ENCODE measurements around the gene CPT1C. TPM values are rescaled to one million over a fixed set of nuclear protein-coding genes. Genes with fewer than 3 reads are reported as not detected.

Gene CPT1C
- total RNA-seq, 4 donors from 2014 or later = 0.97 to 3.3 (median 1.8) TPM

DNA sequence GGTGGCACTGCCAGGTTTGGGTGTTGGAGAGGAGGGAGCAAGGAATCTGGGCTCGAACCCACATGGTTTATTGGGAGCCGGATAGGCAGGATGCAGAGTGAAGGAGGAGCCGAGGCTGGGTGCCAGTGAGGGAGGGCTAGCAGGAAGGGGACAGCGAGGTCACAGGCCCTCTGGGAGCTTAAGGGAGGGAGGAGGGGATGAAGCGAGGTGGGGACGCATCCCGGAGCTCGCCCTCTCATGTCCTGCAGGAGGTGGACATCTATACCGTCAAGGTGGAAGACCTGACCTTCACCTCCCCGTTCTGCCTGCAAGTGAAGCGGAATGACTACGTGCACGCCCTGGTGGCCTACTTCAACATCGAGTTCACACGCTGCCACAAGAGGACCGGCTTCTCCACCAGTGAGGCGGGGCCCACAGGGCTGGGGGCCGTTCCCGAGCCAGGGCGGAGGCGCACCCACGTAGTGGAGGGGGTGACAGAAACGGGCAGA lies 5.0 kb upstream of the CPT1C start:
- intact Hi-C loops (cut with DNase I; ENCODE audit: low total_unique reads) = no loop called here
- DNase-seq (ENCODE audit: low spot score in 2 of 2) = no peak
- H3K4me3 ChIP-seq (ENCODE audit: low read depth, poor library complexity, severe bottlenecking) = no peak overlapping the region
- 68 to 70% methylated on average over 23 of the region's 23 CpGs for WGBS, 2 donors
- no peak for TF ChIP-seq POLR2A (IDR thresholded peaks at IDR 0.05)
- TF ChIP-seq, protein P1, sequence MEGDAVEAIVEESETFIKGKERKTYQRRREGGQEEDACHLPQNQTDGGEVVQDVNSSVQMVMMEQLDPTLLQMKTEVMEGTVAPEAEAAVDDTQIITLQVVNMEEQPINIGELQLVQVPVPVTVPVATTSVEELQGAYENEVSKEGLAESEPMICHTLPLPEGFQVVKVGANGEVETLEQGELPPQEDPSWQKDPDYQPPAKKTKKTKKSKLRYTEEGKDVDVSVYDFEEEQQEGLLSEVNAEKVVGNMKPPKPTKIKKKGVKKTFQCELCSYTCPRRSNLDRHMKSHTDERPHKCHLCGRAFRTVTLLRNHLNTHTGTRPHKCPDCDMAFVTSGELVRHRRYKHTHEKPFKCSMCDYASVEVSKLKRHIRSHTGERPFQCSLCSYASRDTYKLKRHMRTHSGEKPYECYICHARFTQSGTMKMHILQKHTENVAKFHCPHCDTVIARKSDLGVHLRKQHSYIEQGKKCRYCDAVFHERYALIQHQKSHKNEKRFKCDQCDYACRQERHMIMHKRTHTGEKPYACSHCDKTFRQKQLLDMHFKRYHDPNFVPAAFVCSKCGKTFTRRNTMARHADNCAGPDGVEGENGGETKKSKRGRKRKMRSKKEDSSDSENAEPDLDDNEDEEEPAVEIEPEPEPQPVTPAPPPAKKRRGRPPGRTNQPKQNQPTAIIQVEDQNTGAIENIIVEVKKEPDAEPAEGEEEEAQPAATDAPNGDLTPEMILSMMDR (IDR thresholded peaks at IDR 0.05) = no peak

DNA sequence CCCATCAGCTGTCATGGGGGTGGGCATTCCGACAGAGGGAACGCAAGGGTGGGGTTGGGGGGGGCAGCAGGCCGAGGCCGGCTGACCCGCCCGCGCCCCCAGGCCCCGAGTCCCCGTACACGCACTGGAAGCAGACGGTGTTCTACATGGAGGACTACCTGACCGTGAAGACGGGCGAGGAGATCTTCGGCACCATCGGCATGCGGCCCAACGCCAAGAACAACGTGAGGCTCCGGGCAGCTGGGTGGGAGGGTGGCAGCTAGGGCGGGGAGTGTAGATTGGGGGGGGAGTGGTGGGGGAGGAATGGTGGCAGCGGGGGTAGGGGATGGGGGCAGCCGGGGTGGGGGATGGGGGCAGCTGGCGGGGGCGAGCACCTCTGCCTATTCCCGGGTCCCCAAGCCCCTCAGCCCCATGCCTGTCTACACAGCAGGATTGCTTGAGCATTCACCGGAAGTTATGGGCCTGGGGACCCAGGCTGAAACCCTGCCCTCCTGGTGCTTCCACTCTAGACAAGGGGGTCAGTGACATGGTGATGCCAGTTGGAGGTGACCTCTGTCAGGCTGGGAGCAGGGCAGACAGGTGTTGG lies 4.3 kb upstream of the CPT1C start:
- no peak for TF ChIP-seq POLR2A (IDR thresholded peaks at IDR 0.05)
- TF ChIP-seq, protein P1 (IDR thresholded peaks at IDR 0.05) = no peak
- DNase-seq (ENCODE audit: low spot score in 2 of 2) = no peak
- H3K4me3 ChIP-seq (ENCODE audit: low read depth, poor library complexity, severe bottlenecking) = no peak overlapping the region
- WGBS, 2 donors = 84 to 90% methylated on average over 23 to 27 of the region's 27 CpGs
- intact Hi-C loops (cut with DNase I; ENCODE audit: low total_unique reads) = no loop called here

DNA sequence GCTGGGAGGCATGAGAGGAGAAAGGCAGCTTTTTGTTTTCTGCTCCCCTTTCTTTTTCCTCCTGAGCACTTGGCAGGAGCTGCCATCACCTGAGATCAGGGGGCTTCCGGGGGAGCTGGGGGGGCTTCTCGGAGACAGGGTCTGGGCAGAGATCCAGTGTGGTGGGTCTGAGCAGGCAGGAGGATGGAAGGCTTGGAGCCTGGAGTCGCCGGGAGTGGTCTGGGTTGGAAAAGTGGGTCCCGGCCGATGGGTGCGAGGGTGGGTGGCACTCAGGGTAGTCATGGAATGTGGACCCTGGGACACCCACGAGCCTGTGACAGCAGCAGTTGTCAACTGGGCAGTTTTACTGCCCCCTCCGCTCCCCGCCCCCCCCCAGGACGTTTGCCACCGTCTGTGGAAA lies 3.8 kb upstream of the CPT1C start:
- no peak overlapping the region for H3K4me3 ChIP-seq (ENCODE audit: low read depth, poor library complexity, severe bottlenecking)
- TF ChIP-seq, protein P1 (IDR thresholded peaks at IDR 0.05) = no peak
- TF ChIP-seq POLR2A (IDR thresholded peaks at IDR 0.05) = no peak
- no peak for DNase-seq (ENCODE audit: low spot score in 2 of 2)
- intact Hi-C loops (cut with DNase I; ENCODE audit: low total_unique reads) = no loop called here
- WGBS, 2 donors = 67 to 70% methylated on average over 12 of the region's 12 CpGs

DNA sequence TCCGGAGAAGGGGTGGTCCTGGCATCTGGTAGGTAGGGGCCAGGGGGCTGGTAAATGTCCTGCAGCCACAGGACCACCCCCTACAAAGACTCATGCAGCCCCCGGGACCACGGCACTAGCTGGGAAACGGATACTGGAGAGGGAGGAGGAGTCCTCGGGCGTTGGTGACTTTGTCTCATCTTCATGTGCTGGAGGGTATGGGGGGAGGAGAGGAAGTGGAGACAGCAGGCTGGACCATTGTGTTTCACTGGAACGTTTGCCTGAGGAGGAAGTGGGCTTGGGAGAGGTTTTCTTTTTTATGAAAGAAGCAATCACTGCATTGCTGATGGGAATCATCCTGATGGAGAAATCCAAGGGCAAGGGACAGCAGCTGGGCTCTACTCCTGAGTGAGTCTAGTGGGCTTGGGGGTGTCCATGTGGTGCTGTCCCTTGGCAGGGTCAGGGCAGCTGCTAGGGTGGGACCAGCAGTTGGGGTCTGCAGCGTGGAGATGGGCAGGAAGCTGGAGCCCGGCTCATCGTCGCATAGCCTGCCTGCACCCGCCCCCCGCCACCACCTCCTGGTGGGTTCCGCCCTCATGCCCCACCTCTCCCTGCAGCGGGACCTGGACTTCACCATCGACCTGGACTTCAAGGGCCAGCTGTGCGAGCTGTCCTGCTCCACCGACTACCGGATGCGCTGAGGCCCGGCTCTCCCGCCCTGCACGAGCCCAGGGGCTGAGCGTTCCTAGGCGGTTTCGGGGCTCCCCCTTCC lies 3.2 kb upstream of the CPT1C start:
- no peak for TF ChIP-seq POLR2A (IDR thresholded peaks at IDR 0.05)
- TF ChIP-seq, protein P1 (IDR thresholded peaks at IDR 0.05) = no peak
- H3K4me3 ChIP-seq (ENCODE audit: low read depth, poor library complexity, severe bottlenecking) = no peak overlapping the region
- WGBS, 2 donors = 70 to 71% methylated on average over 20 to 26 of the region's 26 CpGs
- DNase-seq (ENCODE audit: low spot score in 2 of 2) = no peak
- intact Hi-C loops (cut with DNase I; ENCODE audit: low total_unique reads) = no loop called here

DNA sequence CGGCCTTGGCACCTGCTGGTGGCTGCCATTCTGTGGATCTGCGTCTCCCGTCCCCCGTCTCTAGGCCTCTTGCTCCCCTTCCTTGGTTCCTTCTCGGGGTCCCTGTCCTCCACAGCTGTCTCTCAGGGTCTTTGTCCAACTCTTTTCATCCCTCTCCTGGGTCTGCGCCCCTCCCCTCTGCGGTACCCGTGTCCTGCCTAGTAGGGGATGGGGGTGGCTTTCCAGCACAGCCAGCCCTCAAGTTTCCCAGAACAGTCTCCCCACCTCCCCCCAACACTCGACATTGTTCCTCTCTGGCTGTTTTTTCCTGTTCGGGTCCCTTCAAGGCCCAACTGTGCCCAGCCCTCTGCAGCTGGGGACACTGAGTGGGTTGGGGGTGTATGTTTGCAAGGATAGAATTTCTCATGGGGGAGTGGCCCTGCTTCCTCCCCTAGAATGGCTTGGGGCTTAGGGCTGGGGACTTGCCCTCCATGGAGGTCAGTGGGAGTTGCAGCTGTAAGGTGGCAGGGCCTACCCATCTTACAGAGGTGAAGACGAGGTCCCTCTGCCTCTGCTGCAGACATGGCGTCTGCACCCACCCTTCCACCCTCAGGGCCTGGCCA lies 2.3 kb upstream of the CPT1C start:
- no peak overlapping the region for H3K4me3 ChIP-seq (ENCODE audit: low read depth, poor library complexity, severe bottlenecking)
- 74 to 79% methylated on average over 10 to 12 of the region's 12 CpGs for WGBS, 2 donors
- TF ChIP-seq POLR2A (IDR thresholded peaks at IDR 0.05) = no peak
- TF ChIP-seq, protein P1 (IDR thresholded peaks at IDR 0.05) = no peak
- no peak for DNase-seq (ENCODE audit: low spot score in 2 of 2)
- intact Hi-C loops (cut with DNase I; ENCODE audit: low total_unique reads) = no loop called here

All from lower leg skin (tissue), 4 donors.